ENCODE data around the gene SNRNP200.

GRCh38 chr2:96354492-96354891 is 49.1 kb upstream of the SNRNP200 start:
- no peak for TF ChIP-seq CTCF (conservative IDR thresholded peaks at IDR 0.05 in 1 of 2, IDR thresholded peaks at IDR 0.05 in 1 of 2; ENCODE audit: extremely low read depth in 1 of 2, insufficient read depth in 1 of 2, low read depth in 1 of 2, low read length in 2 of 2)
- TF ChIP-seq EZH2 (IDR thresholded peaks at IDR 0.05; ENCODE audit: borderline replicate concordance, low read length), result no peak

Data from mammary epithelial cell (primary cell).